Nephron (organoid): ENCODE results near the gene SARM1.
A peak's percentile ranks its signal among the peaks of the same experiment; 100 is the strongest.

Experiments
- H3K27ac Mint-ChIP-seq, 3 experiments: 2 replicates each; pipeline ENCODE4 v1.8.0; 2020; ENCODE audit warnings: mixed read lengths in 3 of 3, mild to moderate bottlenecking in 2 of 3, moderate library complexity in 1 of 3
- H3K27me3 Mint-ChIP-seq: 2 replicates; pipeline ENCODE4 v1.8.0; 2021; ENCODE audit warnings: low read depth, mild to moderate bottlenecking, moderate library complexity, mixed read lengths
- H3K36me3 Mint-ChIP-seq: 2 replicates; pipeline ENCODE4 v1.8.0; 2020; ENCODE audit warnings: low read depth, mixed read lengths
- H3K4me1 Mint-ChIP-seq: 2 replicates; pipeline ENCODE4 v1.8.0; 2020; ENCODE audit warnings: mixed read lengths
- H3K4me3 Mint-ChIP-seq, 3 experiments: 2 replicates each; pipeline ENCODE4 v1.8.0; 2020; ENCODE audit warnings: mild to moderate bottlenecking in 3 of 3, mixed read lengths in 3 of 3, moderate library complexity in 2 of 3
- H3K9me3 Mint-ChIP-seq: 2 replicates; pipeline ENCODE4 v1.8.0; 2020; ENCODE audit warnings: mixed read lengths
- TF ChIP-seq, protein P1 (sequence below), 3 experiments: fragments of 200-600 bp; sonication (generic); IDR thresholded peaks; one replicate each; pipeline ENCODE4 v1.5.0; 2021; ENCODE audit warnings: antibody characterized with exemption in 3 of 3; ENCODE audit not compliant: unreplicated experiment in 3 of 3

SARM1 gene

DNA sequence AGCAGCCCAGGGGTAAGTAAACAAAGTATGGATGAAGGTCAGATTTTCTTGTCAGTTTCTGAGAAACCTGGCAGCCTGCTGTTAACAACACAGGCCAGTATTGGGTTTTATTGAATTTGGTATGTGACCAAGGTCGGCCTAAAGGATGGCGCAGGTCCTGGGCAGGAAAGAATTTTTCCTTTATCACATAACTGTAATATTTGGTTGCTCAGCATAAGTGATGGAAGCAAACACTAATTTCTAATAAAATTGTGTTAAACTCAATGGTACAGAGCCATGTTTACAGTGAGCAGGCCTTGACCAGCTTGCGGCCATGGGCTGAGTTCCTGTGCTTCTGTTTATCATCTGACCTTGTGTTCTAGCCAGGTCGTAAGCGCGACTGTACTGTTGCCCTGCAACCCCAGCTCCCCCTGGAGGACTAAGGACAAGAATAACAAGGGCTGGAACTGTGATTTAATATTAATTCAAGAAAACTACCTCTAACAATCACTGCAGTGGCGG is 24.7 kb upstream of the SARM1 start:
- no peak overlapping the region for H3K4me3 Mint-ChIP-seq
- peak overlapping the region in 1 of 3 experiments; percentile 72 for H3K27ac Mint-ChIP-seq
- H3K4me1 Mint-ChIP-seq = no peaks in the 10 kb centered on the region
- no peaks in the 10 kb centered on the region for H3K27me3 Mint-ChIP-seq
- H3K9me3 Mint-ChIP-seq = no peaks in the 10 kb centered on the region
- TF ChIP-seq, protein P1, sequence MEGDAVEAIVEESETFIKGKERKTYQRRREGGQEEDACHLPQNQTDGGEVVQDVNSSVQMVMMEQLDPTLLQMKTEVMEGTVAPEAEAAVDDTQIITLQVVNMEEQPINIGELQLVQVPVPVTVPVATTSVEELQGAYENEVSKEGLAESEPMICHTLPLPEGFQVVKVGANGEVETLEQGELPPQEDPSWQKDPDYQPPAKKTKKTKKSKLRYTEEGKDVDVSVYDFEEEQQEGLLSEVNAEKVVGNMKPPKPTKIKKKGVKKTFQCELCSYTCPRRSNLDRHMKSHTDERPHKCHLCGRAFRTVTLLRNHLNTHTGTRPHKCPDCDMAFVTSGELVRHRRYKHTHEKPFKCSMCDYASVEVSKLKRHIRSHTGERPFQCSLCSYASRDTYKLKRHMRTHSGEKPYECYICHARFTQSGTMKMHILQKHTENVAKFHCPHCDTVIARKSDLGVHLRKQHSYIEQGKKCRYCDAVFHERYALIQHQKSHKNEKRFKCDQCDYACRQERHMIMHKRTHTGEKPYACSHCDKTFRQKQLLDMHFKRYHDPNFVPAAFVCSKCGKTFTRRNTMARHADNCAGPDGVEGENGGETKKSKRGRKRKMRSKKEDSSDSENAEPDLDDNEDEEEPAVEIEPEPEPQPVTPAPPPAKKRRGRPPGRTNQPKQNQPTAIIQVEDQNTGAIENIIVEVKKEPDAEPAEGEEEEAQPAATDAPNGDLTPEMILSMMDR (IDR thresholded peaks at IDR 0.05; ENCODE audit: unreplicated experiment in 3 of 3) = peak in 1 of 3 experiments; percentile 22
- peaks cover 67% of the 10 kb centered on the region for H3K36me3 Mint-ChIP-seq

DNA sequence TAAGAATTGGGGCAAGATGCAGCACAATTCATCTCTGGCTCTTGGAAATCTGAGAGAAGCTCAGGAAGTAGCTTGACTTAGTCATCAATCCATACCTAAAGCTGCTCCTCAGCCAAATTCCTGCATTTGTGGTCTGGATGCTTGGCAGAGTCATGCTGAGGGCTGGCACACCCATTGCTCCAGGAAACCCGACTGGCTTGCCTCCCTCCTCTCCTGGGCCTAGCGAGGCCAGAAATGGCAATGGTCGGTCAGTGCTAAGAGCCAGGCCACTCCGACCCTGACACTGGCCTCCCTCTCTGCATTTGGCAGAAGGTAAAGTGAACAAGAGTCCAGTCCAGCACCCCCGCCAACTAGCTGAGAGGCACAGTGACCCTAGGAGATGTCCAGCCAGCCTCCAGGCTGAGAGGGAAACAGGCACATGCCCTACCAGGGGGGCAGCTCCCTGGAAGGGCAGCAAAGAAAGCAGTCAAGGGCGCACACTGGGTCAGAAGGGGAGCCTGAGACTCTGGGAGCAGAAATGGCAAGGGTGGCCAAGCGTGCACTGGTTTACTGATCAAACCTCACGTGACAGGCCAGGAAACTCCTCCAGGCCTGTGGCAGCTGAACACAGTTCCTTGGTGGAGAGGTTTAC is 24.1 kb upstream of the SARM1 start:
- Mint-ChIP-seq H3K9me3 (no peaks in the 10 kb centered on the region), H3K27ac (peak overlapping the region in 1 of 3 experiments; percentile 72), H3K27me3 (no peaks in the 10 kb centered on the region), H3K4me1 (no peaks in the 10 kb centered on the region), H3K4me3 (no peak overlapping the region), H3K36me3 (peaks cover 66% of the 10 kb centered on the region)
- TF ChIP-seq, protein P1 (IDR thresholded peaks at IDR 0.05; ENCODE audit: unreplicated experiment in 3 of 3) = no peak

DNA sequence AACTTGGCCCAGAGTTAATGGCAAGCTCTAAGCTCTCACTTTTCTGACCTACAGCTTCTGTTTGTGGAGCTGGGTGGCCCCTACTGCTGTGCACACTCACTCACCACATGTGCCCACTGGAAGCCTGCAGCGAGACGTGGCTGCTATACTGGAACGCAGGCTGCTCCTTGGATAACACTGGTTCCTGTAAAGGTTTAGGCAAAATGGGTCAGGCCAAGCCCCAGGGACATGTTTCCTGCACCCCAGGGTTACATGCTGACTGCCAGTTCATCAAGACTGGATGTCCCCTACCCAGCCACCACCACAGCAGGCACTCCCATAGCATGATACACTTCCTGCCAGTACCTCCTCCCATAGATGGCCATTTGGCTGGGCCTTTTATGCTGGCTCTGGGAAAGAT is 22.5 kb upstream of the SARM1 start:
- Mint-ChIP-seq H3K4me1 (no peaks in the 10 kb centered on the region), H3K4me3 (no peak overlapping the region), H3K27ac (no peak overlapping the region), H3K9me3 (no peaks in the 10 kb centered on the region), H3K36me3 (peaks cover 67% of the 10 kb centered on the region), H3K27me3 (no peaks in the 10 kb centered on the region)
- TF ChIP-seq, protein P1 (IDR thresholded peaks at IDR 0.05; ENCODE audit: unreplicated experiment in 3 of 3) = no peak

DNA sequence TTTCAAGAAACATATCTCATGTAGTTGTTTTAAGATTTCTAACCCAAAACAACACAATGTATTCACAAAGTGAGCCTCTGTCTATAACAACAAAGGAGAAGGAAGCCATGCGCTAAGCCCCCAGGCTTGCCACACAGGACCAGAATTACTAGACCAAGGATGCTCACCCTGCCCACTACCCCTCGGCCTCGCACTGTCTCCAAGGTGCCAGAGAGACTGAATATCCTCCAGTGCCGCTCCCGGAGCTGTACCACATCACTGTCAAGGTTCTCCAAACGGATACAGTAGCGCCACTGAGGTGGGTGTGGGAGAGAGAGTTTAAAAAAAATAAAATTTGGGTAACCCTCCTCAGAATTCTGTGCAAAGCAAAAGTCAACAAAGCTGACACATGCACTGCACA is 21.2 kb upstream of the SARM1 start:
- H3K9me3 Mint-ChIP-seq = no peaks in the 10 kb centered on the region
- peaks cover 74% of the 10 kb centered on the region for H3K36me3 Mint-ChIP-seq
- no peaks in the 10 kb centered on the region for H3K27me3 Mint-ChIP-seq
- H3K27ac Mint-ChIP-seq = no peak overlapping the region
- no peaks in the 10 kb centered on the region for H3K4me1 Mint-ChIP-seq
- no peak overlapping the region for H3K4me3 Mint-ChIP-seq
- TF ChIP-seq, protein P1 (IDR thresholded peaks at IDR 0.05; ENCODE audit: unreplicated experiment in 3 of 3) = no peak

DNA sequence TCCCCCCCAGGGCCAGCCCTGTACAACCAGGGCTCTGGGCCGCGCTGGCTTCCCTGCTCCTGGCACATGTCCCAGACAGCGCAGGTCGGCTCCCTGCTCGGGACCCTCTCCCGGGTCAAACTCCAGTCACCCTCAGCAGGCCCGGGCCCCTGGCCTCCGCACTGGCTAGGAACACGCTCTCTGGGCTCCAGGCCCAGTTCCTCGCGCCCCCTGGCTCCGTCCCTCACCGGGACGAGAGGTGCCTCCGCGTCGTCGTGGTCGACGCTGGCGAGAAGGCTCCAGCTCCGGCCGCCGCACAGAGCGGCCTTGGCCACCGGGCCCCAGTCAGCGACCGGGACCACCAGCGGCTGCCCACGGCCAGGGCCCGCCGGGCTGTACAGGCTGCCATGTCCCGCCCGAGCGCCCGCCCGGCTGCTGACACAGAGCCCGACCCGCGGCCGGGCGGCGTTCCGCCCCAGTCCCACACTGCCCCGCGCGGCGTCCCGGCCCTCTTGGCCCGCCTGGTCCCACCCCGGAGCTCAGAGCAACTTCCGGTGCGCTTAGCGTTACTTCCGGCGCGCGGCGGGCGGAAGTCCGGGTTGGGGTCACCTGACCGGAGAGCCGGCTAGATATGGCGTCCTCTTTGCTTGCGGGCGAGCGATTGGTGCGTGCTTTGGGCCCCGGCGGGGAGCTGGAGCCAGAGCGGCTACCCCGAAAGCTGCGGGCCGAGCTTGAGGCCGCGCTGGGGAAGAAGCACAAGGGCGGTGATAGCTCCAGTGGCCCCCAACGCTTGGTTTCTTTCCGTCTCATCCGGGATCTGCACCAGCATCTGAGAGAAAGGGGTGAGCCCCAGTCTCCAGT is 14.2 kb upstream of the SARM1 start, which contains the start of gene POLDIP2:
Gene POLDIP2, minus strand, starts transcription at position 467 of the 840 bp plus-strand sequence. Its CDS starts 79 bp downstream, at position 388.
- Mint-ChIP-seq H3K4me1 (peaks cover 25% of the 10 kb centered on the region), H3K27ac (peak within 1 kb of the TSS; percentile 70 to 84 (median 74)), H3K4me3 (peak within 1 kb of the TSS; percentile 92 to 97 (median 93)), H3K9me3 (no peaks in the 10 kb centered on the region), H3K27me3 (no peaks in the 10 kb centered on the region), H3K36me3 (peaks cover 51% of the 10 kb centered on the region)
- TF ChIP-seq, protein P1 (IDR thresholded peaks at IDR 0.05; ENCODE audit: unreplicated experiment in 3 of 3) = no peak
